Neural cell (in vitro differentiated cells): ENCODE measurements around the gene CACNA1E.

Source experiments
- EP300 ChIP-seq: fragments of 450-650 bp; conservative IDR thresholded peaks from 2 replicates; pipeline ENCODE4 v1.6.1; 2014; ENCODE audit warnings: antibody characterized with exemption, mild to moderate bottlenecking, moderate library complexity; ENCODE audit not compliant: poor library complexity, severe bottlenecking
- EZH2 ChIP-seq: fragments of 200-600, 300-800 bp; shearing (Covaris generic), sonication (generic); IDR thresholded peaks from 2 replicates; pipeline ENCODE4 v1.6.1; 2014; ENCODE audit warnings: antibody characterized with exemption, low read length, borderline replicate concordance, mild to moderate bottlenecking; ENCODE audit not compliant: insufficient read depth, poor library complexity, severe bottlenecking
- MXI1 ChIP-seq: fragments of 450-650 bp; conservative IDR thresholded peaks from 2 replicates; pipeline ENCODE4 v1.6.1; 2014; ENCODE audit warnings: antibody characterized with exemption, mild to moderate bottlenecking; ENCODE audit not compliant: poor library complexity, severe bottlenecking
- POLR2AphosphoS5 ChIP-seq: IDR thresholded peaks from 2 replicates; pipeline ENCODE4 v1.6.1; 2012
- RAD21 ChIP-seq: fragments of 450-650 bp; conservative IDR thresholded peaks from 2 replicates; pipeline ENCODE4 v1.6.1; 2014; ENCODE audit warnings: antibody characterized with exemption, mild to moderate bottlenecking, moderate library complexity
- SMC3 ChIP-seq: fragments of 450-650 bp; conservative IDR thresholded peaks from 2 replicates; pipeline ENCODE4 v1.6.1; 2014; ENCODE audit warnings: antibody characterized with exemption, mild to moderate bottlenecking, moderate library complexity; ENCODE audit not compliant: poor library complexity
- TAF1 ChIP-seq: IDR thresholded peaks from 2 replicates; pipeline ENCODE4 v1.6.1; 2012; ENCODE audit warnings: low read depth
- TF ChIP-seq, protein P1 (sequence below): fragments of 450-650 bp; IDR thresholded peaks from 2 replicates; pipeline ENCODE4 v1.5.1; 2014; ENCODE audit warnings: antibody characterized with exemption, mild to moderate bottlenecking, moderate library complexity; ENCODE audit not compliant: poor library complexity, severe bottlenecking
- TF ChIP-seq, protein P2 (sequence below): IDR thresholded peaks from 2 replicates; pipeline ENCODE4 v1.6.1; 2012; ENCODE audit warnings: borderline replicate concordance

DNA sequence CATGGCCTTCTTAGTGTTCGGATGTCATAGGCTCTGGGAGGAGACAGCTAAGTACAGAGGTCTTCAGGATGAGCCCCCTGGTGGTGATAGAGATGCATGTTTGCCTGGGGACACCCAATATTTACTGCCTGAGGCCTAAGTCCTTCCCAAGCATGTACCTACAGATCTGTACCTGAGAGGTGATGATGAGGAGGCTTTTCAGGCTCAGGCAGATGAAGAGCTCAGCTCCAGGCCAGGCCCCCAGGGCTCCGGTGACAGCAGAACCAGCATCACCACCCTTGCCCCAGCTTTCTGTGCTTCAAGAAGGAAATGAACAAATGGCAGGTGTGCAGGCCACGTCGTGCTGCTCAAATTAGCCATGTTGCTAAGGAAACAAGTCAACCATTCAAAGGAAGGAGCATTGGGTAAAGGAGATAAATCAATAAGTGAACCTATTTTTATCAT is 21.1 kb downstream of the CACNA1E start:
- TF ChIP-seq, protein P1, sequence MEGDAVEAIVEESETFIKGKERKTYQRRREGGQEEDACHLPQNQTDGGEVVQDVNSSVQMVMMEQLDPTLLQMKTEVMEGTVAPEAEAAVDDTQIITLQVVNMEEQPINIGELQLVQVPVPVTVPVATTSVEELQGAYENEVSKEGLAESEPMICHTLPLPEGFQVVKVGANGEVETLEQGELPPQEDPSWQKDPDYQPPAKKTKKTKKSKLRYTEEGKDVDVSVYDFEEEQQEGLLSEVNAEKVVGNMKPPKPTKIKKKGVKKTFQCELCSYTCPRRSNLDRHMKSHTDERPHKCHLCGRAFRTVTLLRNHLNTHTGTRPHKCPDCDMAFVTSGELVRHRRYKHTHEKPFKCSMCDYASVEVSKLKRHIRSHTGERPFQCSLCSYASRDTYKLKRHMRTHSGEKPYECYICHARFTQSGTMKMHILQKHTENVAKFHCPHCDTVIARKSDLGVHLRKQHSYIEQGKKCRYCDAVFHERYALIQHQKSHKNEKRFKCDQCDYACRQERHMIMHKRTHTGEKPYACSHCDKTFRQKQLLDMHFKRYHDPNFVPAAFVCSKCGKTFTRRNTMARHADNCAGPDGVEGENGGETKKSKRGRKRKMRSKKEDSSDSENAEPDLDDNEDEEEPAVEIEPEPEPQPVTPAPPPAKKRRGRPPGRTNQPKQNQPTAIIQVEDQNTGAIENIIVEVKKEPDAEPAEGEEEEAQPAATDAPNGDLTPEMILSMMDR = peak; percentile 67
- TF ChIP-seq TAF1 (no peak), EZH2 (no peak), POLR2AphosphoS5 (no peak), RAD21 (peak; percentile 45), EP300 (no peak), MXI1 (peak; percentile 34), SMC3 (peak; percentile 63)
- TF ChIP-seq, protein P2, sequence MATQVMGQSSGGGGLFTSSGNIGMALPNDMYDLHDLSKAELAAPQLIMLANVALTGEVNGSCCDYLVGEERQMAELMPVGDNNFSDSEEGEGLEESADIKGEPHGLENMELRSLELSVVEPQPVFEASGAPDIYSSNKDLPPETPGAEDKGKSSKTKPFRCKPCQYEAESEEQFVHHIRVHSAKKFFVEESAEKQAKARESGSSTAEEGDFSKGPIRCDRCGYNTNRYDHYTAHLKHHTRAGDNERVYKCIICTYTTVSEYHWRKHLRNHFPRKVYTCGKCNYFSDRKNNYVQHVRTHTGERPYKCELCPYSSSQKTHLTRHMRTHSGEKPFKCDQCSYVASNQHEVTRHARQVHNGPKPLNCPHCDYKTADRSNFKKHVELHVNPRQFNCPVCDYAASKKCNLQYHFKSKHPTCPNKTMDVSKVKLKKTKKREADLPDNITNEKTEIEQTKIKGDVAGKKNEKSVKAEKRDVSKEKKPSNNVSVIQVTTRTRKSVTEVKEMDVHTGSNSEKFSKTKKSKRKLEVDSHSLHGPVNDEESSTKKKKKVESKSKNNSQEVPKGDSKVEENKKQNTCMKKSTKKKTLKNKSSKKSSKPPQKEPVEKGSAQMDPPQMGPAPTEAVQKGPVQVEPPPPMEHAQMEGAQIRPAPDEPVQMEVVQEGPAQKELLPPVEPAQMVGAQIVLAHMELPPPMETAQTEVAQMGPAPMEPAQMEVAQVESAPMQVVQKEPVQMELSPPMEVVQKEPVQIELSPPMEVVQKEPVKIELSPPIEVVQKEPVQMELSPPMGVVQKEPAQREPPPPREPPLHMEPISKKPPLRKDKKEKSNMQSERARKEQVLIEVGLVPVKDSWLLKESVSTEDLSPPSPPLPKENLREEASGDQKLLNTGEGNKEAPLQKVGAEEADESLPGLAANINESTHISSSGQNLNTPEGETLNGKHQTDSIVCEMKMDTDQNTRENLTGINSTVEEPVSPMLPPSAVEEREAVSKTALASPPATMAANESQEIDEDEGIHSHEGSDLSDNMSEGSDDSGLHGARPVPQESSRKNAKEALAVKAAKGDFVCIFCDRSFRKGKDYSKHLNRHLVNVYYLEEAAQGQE = no peak
